Measurements from ENCODE around the gene TFDP2.
"Not testable (repeated sequence)": the region's sequence is repeated elsewhere in the genome, so short reads cannot be mapped to it uniquely, and the experiment has no call there.

The TFDP2 gene

DNA sequence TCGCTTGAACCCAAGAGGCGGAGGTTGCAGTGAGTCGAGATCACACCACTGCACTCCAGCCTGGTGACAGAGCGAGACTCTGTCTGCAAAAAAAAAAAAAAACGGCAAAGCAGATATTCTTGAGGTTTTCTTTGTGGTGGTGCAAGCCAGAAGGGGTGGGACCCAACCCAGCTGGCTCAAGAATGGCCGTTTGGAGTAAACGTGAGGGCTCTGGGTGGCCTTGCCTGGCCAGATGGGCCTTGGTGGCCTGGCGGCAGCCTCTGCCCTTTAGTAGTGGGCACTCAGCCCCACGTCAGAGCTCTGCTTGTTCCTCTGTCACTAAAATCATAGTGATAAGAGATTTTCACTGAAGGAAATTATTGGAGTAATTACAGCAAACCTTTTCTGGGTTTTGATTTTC lies 222.4 kb downstream of the TFDP2 start:
- Histone ChIP-seq H3K9me3 (ENCODE audit: control insufficient read depth, low read length) (no peaks in the 10 kb centered on the region), H2BK15ac (ENCODE audit: low read depth, poor library complexity, severe bottlenecking) (no peak overlapping the region), H3K4me3 (ENCODE audit: insufficient read depth in 1 of 2, low read depth in 1 of 2, low read length in 2 of 2) (no peak overlapping the region), H3K27me3 (ENCODE audit: control insufficient read depth in 1 of 2, insufficient read depth in 1 of 2, low read length in 2 of 2) (no peaks in the 10 kb centered on the region), H3K36me3 (ENCODE audit: control insufficient read depth in 1 of 2, insufficient read depth in 2 of 2, low read depth in 1 of 2, low read length in 2 of 2) (peaks cover 49 to 51% of the 10 kb centered on the region in 2 experiments), H2BK12ac (ENCODE audit: low read length in 2 of 2) (no peak overlapping the region), H4K8ac (ENCODE audit: low read length) (no peak overlapping the region), H3K23ac (ENCODE audit: low read length in 2 of 2) (no peak overlapping the region), H3K4me1 (ENCODE audit: control insufficient read depth, insufficient read depth, low read depth, low read length) (peaks cover 2% of the 10 kb centered on the region), H2BK5ac (ENCODE audit: low read depth, low read length, poor library complexity, severe bottlenecking) (no peak overlapping the region), H2AFZ (ENCODE audit: low read depth, low read length) (no peak overlapping the region), H3K14ac (ENCODE audit: low read length in 2 of 2) (no peak overlapping the region), H3K4me2 (ENCODE audit: low read length, poor library complexity, severe bottlenecking) (no peak overlapping the region), H4K91ac (ENCODE audit: low read length) (no peak overlapping the region), H3K27ac (ENCODE audit: low read length, poor library complexity, severe bottlenecking) (no peak overlapping the region), H2AK5ac (ENCODE audit: low read length, severe bottlenecking) (no peak overlapping the region), H3K18ac (ENCODE audit: low read depth in 1 of 2, low read length in 2 of 2) (no peak overlapping the region), H3K79me1 (replicated peaks; ENCODE audit: low read length, poor library complexity, severe bottlenecking) (peaks cover 8% of the 10 kb centered on the region), H2BK120ac (ENCODE audit: low read depth, low read length) (no peak overlapping the region), H3K9ac (ENCODE audit: low read length) (no peak overlapping the region), H3K4ac (ENCODE audit: low read depth in 1 of 2, low read length in 2 of 2) (no peak overlapping the region)
- WGBS: 99% methylated on average over 8 of the region's 9 CpGs
- DNase-seq: no peak

DNA sequence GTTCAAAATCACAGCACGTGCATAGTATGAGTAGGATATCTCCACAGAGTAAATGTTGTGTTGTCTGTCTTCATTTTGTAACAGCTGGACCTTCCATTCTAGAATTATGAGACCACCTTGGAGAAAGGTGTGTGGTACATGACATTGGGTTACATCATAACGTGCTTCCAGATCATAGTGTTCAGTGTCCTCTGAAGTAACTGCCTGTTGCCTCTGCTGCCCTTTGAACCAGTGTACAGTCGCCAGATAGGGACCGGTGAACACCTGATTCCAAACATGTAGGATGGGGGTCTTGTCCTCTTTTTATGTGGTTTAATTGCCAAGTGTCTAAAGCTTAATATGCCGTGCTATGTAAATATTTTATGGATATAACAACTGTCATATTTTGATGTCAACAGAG lies 223.7 kb downstream of the TFDP2 start:
- H2BK120ac ChIP-seq (ENCODE audit: low read depth, low read length); H2BK5ac ChIP-seq (ENCODE audit: low read depth, low read length, poor library complexity, severe bottlenecking); H3K4me2 ChIP-seq (ENCODE audit: low read length, poor library complexity, severe bottlenecking); H4K8ac ChIP-seq (ENCODE audit: low read length); H4K91ac ChIP-seq (ENCODE audit: low read length); H3K18ac ChIP-seq (ENCODE audit: low read depth in 1 of 2, low read length in 2 of 2); H3K9ac ChIP-seq (ENCODE audit: low read length); H3K4me1 ChIP-seq (ENCODE audit: control insufficient read depth, insufficient read depth, low read depth, low read length); H2AFZ ChIP-seq (ENCODE audit: low read depth, low read length); H2BK12ac ChIP-seq (ENCODE audit: low read length in 2 of 2); H3K27me3 ChIP-seq (ENCODE audit: control insufficient read depth in 1 of 2, insufficient read depth in 1 of 2, low read length in 2 of 2); H3K14ac ChIP-seq (ENCODE audit: low read length in 2 of 2); H3K9me3 ChIP-seq (ENCODE audit: control insufficient read depth, low read length); H2AK5ac ChIP-seq (ENCODE audit: low read length, severe bottlenecking); H3K23ac ChIP-seq (ENCODE audit: low read length in 2 of 2); H3K4ac ChIP-seq (ENCODE audit: low read depth in 1 of 2, low read length in 2 of 2); H3K4me3 ChIP-seq (ENCODE audit: insufficient read depth in 1 of 2, low read depth in 1 of 2, low read length in 2 of 2); H2BK15ac ChIP-seq (ENCODE audit: low read depth, poor library complexity, severe bottlenecking); DNase-seq; H3K27ac ChIP-seq (ENCODE audit: low read length, poor library complexity, severe bottlenecking): not testable (repeated sequence)
- 93% methylated on average over 5 of the region's 5 CpGs for WGBS
- H3K79me1 ChIP-seq (replicated peaks; ENCODE audit: low read length, poor library complexity, severe bottlenecking): peaks cover 10% of the 10 kb centered on the region
- peaks cover 49 to 59% of the 10 kb centered on the region in 2 experiments for H3K36me3 ChIP-seq (ENCODE audit: control insufficient read depth in 1 of 2, insufficient read depth in 2 of 2, low read depth in 1 of 2, low read length in 2 of 2)

DNA sequence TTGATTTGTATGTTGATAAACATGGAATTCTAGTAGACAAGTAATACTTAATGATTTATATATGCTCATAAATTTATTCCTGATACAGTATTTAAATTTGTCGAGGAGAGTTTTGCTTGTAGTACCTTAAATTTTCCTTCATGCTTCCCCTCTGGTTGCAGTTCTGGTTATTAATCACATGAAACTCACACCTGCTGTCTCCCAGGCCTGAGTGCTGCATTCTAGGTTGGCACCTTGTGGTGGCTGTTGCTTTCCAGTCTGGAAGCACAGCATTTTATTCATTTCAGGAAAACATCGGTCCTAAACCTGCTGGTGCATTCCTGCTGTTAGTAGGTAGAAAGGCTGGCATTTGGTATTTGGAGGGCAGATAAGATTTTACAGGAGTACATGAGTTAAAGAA lies 228.0 kb downstream of the TFDP2 start:
- 100% methylated on average over 2 of the region's 2 CpGs for WGBS
- Histone ChIP-seq H3K36me3 (ENCODE audit: control insufficient read depth in 1 of 2, insufficient read depth in 2 of 2, low read depth in 1 of 2, low read length in 2 of 2) (peaks cover 44 to 71% of the 10 kb centered on the region in 2 experiments), H3K4ac (ENCODE audit: low read depth in 1 of 2, low read length in 2 of 2) (no peak overlapping the region), H3K79me1 (replicated peaks; ENCODE audit: low read length, poor library complexity, severe bottlenecking) (peaks cover 16% of the 10 kb centered on the region), H3K27ac (ENCODE audit: low read length, poor library complexity, severe bottlenecking) (no peak overlapping the region), H3K9me3 (ENCODE audit: control insufficient read depth, low read length) (no peaks in the 10 kb centered on the region), H2AK5ac (ENCODE audit: low read length, severe bottlenecking) (no peak overlapping the region), H3K4me2 (ENCODE audit: low read length, poor library complexity, severe bottlenecking) (no peak overlapping the region), H3K9ac (ENCODE audit: low read length) (no peak overlapping the region), H3K4me1 (ENCODE audit: control insufficient read depth, insufficient read depth, low read depth, low read length) (no peaks in the 10 kb centered on the region), H2BK15ac (ENCODE audit: low read depth, poor library complexity, severe bottlenecking) (no peak overlapping the region), H2AFZ (ENCODE audit: low read depth, low read length) (no peak overlapping the region), H3K27me3 (ENCODE audit: control insufficient read depth in 1 of 2, insufficient read depth in 1 of 2, low read length in 2 of 2) (no peaks in the 10 kb centered on the region), H3K23ac (ENCODE audit: low read length in 2 of 2) (no peak overlapping the region), H2BK120ac (ENCODE audit: low read depth, low read length) (no peak overlapping the region), H4K91ac (ENCODE audit: low read length) (no peak overlapping the region), H2BK5ac (ENCODE audit: low read depth, low read length, poor library complexity, severe bottlenecking) (no peak overlapping the region), H3K14ac (ENCODE audit: low read length in 2 of 2) (no peak overlapping the region), H3K18ac (ENCODE audit: low read depth in 1 of 2, low read length in 2 of 2) (no peak overlapping the region), H3K4me3 (ENCODE audit: insufficient read depth in 1 of 2, low read depth in 1 of 2, low read length in 2 of 2) (no peak overlapping the region), H2BK12ac (ENCODE audit: low read length in 2 of 2) (no peak overlapping the region), H4K8ac (ENCODE audit: low read length) (no peak overlapping the region)
- no peak for DNase-seq

DNA sequence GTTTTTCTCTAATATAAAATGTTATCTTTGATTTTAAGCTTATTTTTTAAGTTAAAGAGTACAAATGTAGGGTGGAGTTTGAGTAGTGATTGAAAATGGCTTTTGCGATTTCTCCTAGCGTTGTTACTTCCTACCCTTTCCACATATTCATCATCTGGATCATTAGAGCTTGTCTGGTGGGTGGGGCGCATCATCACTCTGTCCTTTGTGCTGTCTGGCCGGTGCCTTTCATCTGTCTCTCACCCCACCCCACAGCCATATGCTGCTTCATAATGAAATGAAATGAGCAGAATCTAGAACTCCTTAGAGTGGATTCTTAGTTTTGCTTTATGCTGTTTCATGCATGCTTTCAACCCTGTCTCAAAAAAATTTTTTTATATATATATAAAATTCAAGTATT lies 228.6 kb downstream of the TFDP2 start:
- no peak overlapping the region for H3K4me2 ChIP-seq (ENCODE audit: low read length, poor library complexity, severe bottlenecking)
- H2BK12ac ChIP-seq (ENCODE audit: low read length in 2 of 2): no peak overlapping the region
- H2BK15ac ChIP-seq (ENCODE audit: low read depth, poor library complexity, severe bottlenecking): no peak overlapping the region
- H3K9ac ChIP-seq (ENCODE audit: low read length): no peak overlapping the region
- H3K9me3 ChIP-seq (ENCODE audit: control insufficient read depth, low read length): no peaks in the 10 kb centered on the region
- H3K36me3 ChIP-seq (ENCODE audit: control insufficient read depth in 1 of 2, insufficient read depth in 2 of 2, low read depth in 1 of 2, low read length in 2 of 2): peaks cover 43 to 70% of the 10 kb centered on the region in 2 experiments
- no peaks in the 10 kb centered on the region for H3K27me3 ChIP-seq (ENCODE audit: control insufficient read depth in 1 of 2, insufficient read depth in 1 of 2, low read length in 2 of 2)
- no peak overlapping the region for H3K4ac ChIP-seq (ENCODE audit: low read depth in 1 of 2, low read length in 2 of 2)
- DNase-seq: no peak
- H4K91ac ChIP-seq (ENCODE audit: low read length): no peak overlapping the region
- H2BK120ac ChIP-seq (ENCODE audit: low read depth, low read length): no peak overlapping the region
- no peak overlapping the region for H3K27ac ChIP-seq (ENCODE audit: low read length, poor library complexity, severe bottlenecking)
- H2AFZ ChIP-seq (ENCODE audit: low read depth, low read length): no peak overlapping the region
- H3K4me1 ChIP-seq (ENCODE audit: control insufficient read depth, insufficient read depth, low read depth, low read length): no peaks in the 10 kb centered on the region
- no peak overlapping the region for H2BK5ac ChIP-seq (ENCODE audit: low read depth, low read length, poor library complexity, severe bottlenecking)
- 100% methylated on average over 3 of the region's 4 CpGs for WGBS
- peaks cover 16% of the 10 kb centered on the region for H3K79me1 ChIP-seq (replicated peaks; ENCODE audit: low read length, poor library complexity, severe bottlenecking)
- H3K14ac ChIP-seq (ENCODE audit: low read length in 2 of 2): no peak overlapping the region
- H4K8ac ChIP-seq (ENCODE audit: low read length): no peak overlapping the region
- H3K18ac ChIP-seq (ENCODE audit: low read depth in 1 of 2, low read length in 2 of 2): no peak overlapping the region
- no peak overlapping the region for H3K4me3 ChIP-seq (ENCODE audit: insufficient read depth in 1 of 2, low read depth in 1 of 2, low read length in 2 of 2)
- H2AK5ac ChIP-seq (ENCODE audit: low read length, severe bottlenecking): no peak overlapping the region
- no peak overlapping the region for H3K23ac ChIP-seq (ENCODE audit: low read length in 2 of 2)
